Measurements from ENCODE around the gene FARP1. TPM values are rescaled to one million over a fixed set of nuclear protein-coding genes. Genes with fewer than 3 reads are reported as not detected.

The FARP1 gene
- total RNA-seq, 5 donors from 2014 or later (not counting 1 experiment from before 2014, with no cell fraction given) = 0.51 to 2.0 (median 1.0) TPM

Other genes with a start within 250 kb of the FARP1 start
- gene IPO5, start 189.4 kb upstream of the FARP1 start, total RNA-seq = 10 to 100 TPM; 70.7 to 81.6 (median 75.7) TPM
- gene RNF113B, start 34.2 kb downstream of the FARP1 start, total RNA-seq = not detected

Data from T-cell (primary cell).